NCI-H2081 (cell line): ENCODE data around the gene IL1R2.

Source experiments
- DNase-seq, 2 experiments: peaks; one replicate each; lab custom pipeline; 2025; lab: John Stamatoyannopoulos, UW

The IL1R2 gene

GRCh38 chr2:101991721-101992145 lies at the start of gene IL1R2:
Gene IL1R2 (plus strand): TSS chr2:101991960. CDS start chr2:102008576, 16,616 bp downstream.
- no peak for DNase-seq

GRCh38 chr2:101942851-101943250 lies 48.9 kb upstream of the IL1R2 start:
- no peak for DNase-seq

GRCh38 chr2:101946372-101947039 lies 45.3 kb upstream of the IL1R2 start:
- no peak for DNase-seq

GRCh38 chr2:101947374-101947773 lies 44.4 kb upstream of the IL1R2 start:
- DNase-seq = no peak

GRCh38 chr2:101948625-101949155 lies 43.1 kb upstream of the IL1R2 start:
- no peak for DNase-seq

- DNase-seq = no peak
Observed at GRCh38 chr2:101949304-101949703, 42.5 kb upstream of the IL1R2 start.

- no peak for DNase-seq
Observed at GRCh38 chr2:101951296-101951695, 40.5 kb upstream of the IL1R2 start.

- DNase-seq = no peak
Observed at GRCh38 chr2:101952551-101952950, 39.2 kb upstream of the IL1R2 start.

- no peak for DNase-seq
Observed at GRCh38 chr2:101956465-101957438, 35.0 kb upstream of the IL1R2 start.

GRCh38 chr2:101958061-101958460 lies 33.7 kb upstream of the IL1R2 start:
- DNase-seq = no peak

GRCh38 chr2:101960819-101961337 lies 30.9 kb upstream of the IL1R2 start:
- no peak for DNase-seq

- DNase-seq = no peak
Observed at GRCh38 chr2:101961338-101962191, 30.2 kb upstream of the IL1R2 start.

GRCh38 chr2:101962309-101962708 lies 29.5 kb upstream of the IL1R2 start:
- DNase-seq = no peak

- DNase-seq = no peak
Observed at GRCh38 chr2:101963198-101963597, 28.6 kb upstream of the IL1R2 start.

- no peak for DNase-seq
Observed at GRCh38 chr2:101967826-101968513, 23.8 kb upstream of the IL1R2 start.

- DNase-seq = no peak
Observed at GRCh38 chr2:101969723-101970122, 22.0 kb upstream of the IL1R2 start.

- DNase-seq = no peak
Observed at GRCh38 chr2:101970901-101971300, 20.9 kb upstream of the IL1R2 start.

- no peak for DNase-seq
Observed at GRCh38 chr2:101971836-101972235, 19.9 kb upstream of the IL1R2 start.

- no peak for DNase-seq
Observed at GRCh38 chr2:101972621-101973434, 18.9 kb upstream of the IL1R2 start.

GRCh38 chr2:101974663-101975062 lies 17.1 kb upstream of the IL1R2 start:
- no peak for DNase-seq
